ENCODE data around the gene MIAT. TPM values are rescaled to one million over a fixed set of nuclear protein-coding genes. Genes with fewer than 3 reads are reported as not detected.

Gene MIAT
- total RNA-seq, 1 experiment from 2014 or later = 0.49 TPM

DNA sequence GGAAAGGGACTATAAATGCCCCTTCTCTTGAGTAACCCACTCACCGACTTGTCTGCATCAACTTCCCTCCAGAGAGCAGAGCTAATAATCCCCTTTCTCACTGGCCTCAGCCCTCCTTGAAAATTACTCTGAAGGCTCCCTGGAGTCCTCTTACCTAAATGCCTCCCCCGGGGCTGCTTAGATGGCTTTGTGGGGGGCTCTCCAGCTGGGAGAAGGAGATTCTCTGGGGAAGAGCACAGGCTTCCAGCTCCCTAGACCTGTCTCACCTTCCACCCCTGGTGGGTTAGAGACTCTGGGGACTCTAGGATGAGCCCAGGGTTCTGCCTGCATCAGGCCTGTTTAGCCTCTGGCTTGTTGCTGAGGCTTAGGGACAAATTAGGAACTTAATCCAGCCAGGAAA is 39.8 kb downstream of the MIAT start:
- Mint-ChIP-seq H3K9me3 (ENCODE audit: unreplicated experiment) (peaks cover 22% of the 10 kb centered on the region), H3K27me3 (ENCODE audit: insufficient read depth, unreplicated experiment) (no peaks in the 10 kb centered on the region), H3K36me3 (ENCODE audit: insufficient read depth, unreplicated experiment) (peaks cover 21% of the 10 kb centered on the region), H3K27ac (ENCODE audit: low read depth, unreplicated experiment) (no peak overlapping the region), H3K4me1 (ENCODE audit: insufficient read depth, unreplicated experiment) (no peaks in the 10 kb centered on the region), H3K4me3 (ENCODE audit: unreplicated experiment) (no peak overlapping the region)
- TF ChIP-seq, protein P1, sequence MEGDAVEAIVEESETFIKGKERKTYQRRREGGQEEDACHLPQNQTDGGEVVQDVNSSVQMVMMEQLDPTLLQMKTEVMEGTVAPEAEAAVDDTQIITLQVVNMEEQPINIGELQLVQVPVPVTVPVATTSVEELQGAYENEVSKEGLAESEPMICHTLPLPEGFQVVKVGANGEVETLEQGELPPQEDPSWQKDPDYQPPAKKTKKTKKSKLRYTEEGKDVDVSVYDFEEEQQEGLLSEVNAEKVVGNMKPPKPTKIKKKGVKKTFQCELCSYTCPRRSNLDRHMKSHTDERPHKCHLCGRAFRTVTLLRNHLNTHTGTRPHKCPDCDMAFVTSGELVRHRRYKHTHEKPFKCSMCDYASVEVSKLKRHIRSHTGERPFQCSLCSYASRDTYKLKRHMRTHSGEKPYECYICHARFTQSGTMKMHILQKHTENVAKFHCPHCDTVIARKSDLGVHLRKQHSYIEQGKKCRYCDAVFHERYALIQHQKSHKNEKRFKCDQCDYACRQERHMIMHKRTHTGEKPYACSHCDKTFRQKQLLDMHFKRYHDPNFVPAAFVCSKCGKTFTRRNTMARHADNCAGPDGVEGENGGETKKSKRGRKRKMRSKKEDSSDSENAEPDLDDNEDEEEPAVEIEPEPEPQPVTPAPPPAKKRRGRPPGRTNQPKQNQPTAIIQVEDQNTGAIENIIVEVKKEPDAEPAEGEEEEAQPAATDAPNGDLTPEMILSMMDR (IDR thresholded peaks at IDR 0.05; ENCODE audit: unreplicated experiment) = no peak
- ChIA-PET CTCF (interaction anchor here (1.1 to 2.4 kb wide), 2 partner anchors 19 to 24 kb away, joined by 3 to 7 read pairs; no protein-coding TSS in a partner anchor), POLR2A (no interaction called here)
- BruUV-seq (replicated peaks) = no TSS peak
- DNase-seq (ENCODE audit: unreplicated experiment) = no peak
- intact Hi-C loops (cut with micrococcal nuclease) = no loop called here

DNA sequence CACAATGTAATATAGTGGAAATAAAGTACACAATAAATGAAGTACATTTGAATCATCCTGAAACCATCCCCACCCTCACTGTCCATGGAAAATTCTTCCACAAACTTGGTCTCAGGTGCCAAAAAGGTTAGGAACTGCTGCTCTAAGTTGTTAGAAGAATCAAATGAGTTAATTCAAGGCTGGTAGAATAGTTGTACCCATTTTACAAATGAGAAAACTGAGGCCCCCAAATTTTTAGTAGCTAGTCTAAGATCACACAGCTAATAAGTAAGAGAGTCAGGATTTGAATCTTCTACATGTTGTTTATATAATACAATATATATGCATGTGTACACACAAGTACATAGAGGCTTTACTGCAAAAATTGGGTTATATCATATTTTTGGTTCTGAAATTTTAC is 43.1 kb downstream of the MIAT start:
- Mint-ChIP-seq H3K4me3 (ENCODE audit: unreplicated experiment) (no peak overlapping the region), H3K27ac (ENCODE audit: low read depth, unreplicated experiment) (no peak overlapping the region), H3K4me1 (ENCODE audit: insufficient read depth, unreplicated experiment) (no peaks in the 10 kb centered on the region), H3K36me3 (ENCODE audit: insufficient read depth, unreplicated experiment) (peaks cover 16% of the 10 kb centered on the region), H3K27me3 (ENCODE audit: insufficient read depth, unreplicated experiment) (no peaks in the 10 kb centered on the region), H3K9me3 (ENCODE audit: unreplicated experiment) (peaks cover 15% of the 10 kb centered on the region)
- CTCF ChIA-PET = interaction anchor here (0.6 to 0.9 kb wide), 2 partner anchors 24 to 859 kb away, joined by 3 read pairs; no protein-coding TSS in a partner anchor
- DNase-seq (ENCODE audit: unreplicated experiment) = no peak
- TF ChIP-seq, protein P1 (IDR thresholded peaks at IDR 0.05; ENCODE audit: unreplicated experiment) = no peak
- POLR2A ChIA-PET = interaction anchor here (0.7 to 1.2 kb wide), 3 partner anchors 14 to 606 kb away, joined by 3 read pairs; no protein-coding TSS in a partner anchor
- intact Hi-C loops (cut with micrococcal nuclease) = no loop called here
- no TSS peak for BruUV-seq (replicated peaks)

DNA sequence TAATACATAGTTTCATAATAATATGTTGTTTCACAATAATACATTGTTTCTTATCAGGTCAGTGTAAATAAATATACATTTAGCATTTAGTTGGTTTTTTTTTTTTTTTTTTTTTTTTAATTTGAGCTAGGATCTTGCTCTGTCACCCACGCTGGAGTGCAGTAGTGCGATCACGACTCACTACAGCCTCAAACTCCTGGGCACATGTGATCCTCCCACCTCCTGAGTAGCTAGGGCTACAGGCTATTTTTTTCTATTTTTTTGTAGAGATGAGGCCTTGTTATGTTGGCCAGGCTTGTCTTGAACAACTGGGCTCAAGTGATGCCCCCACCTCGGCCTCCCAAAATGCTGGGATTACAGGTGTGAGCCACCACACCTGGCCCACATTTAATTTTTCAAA is 43.5 kb downstream of the MIAT start:
- H3K4me3 Mint-ChIP-seq (ENCODE audit: unreplicated experiment) = no peak overlapping the region
- CTCF ChIA-PET = interaction anchor here (0.6 to 0.9 kb wide), 3 partner anchors 24 to 858 kb away, joined by 3 to 5 read pairs (median 3); no protein-coding TSS in a partner anchor

DNA sequence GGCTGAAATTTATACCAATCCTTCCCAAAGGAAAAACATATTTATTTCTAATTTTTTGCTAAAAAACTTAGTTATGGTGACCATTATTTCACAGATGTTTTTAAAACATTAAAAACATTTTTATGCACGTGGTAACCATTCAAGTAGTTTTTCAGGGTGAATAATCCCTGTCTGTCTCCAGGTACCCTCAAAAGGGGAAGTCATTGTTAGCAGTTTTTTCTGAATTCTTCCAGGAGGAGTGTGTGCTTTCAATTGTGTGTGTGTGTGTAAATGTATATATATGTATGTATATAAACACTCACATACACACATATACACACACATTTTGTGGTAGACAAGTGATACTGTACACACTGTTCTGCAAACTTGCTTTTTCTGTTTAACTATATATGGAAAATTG is 43.9 kb downstream of the MIAT start:
- intact Hi-C loops (cut with micrococcal nuclease) = no loop called here
- peaks cover 16% of the 10 kb centered on the region for H3K36me3 Mint-ChIP-seq (ENCODE audit: insufficient read depth, unreplicated experiment)
- no peaks in the 10 kb centered on the region for H3K4me1 Mint-ChIP-seq (ENCODE audit: insufficient read depth, unreplicated experiment)
- no peak for DNase-seq (ENCODE audit: unreplicated experiment)
- no peaks in the 10 kb centered on the region for H3K27me3 Mint-ChIP-seq (ENCODE audit: insufficient read depth, unreplicated experiment)
- ChIA-PET CTCF (interaction anchor here (0.6 kb wide), 1 partner anchor 291 kb away, joined by 5 read pairs; no protein-coding TSS in a partner anchor), POLR2A (interaction anchor here (0.6 kb wide), 1 partner anchor 10 kb away, joined by 3 read pairs; no protein-coding TSS in a partner anchor)
- no peak overlapping the region for H3K4me3 Mint-ChIP-seq (ENCODE audit: unreplicated experiment)
- peaks cover 15% of the 10 kb centered on the region for H3K9me3 Mint-ChIP-seq (ENCODE audit: unreplicated experiment)
- TF ChIP-seq, protein P1 (IDR thresholded peaks at IDR 0.05; ENCODE audit: unreplicated experiment) = no peak
- no TSS peak for BruUV-seq (replicated peaks)
- H3K27ac Mint-ChIP-seq (ENCODE audit: low read depth, unreplicated experiment) = no peak overlapping the region

More for the DNA sequence above, 43.5 kb downstream of the MIAT start:
- Mint-ChIP-seq H3K4me1 (ENCODE audit: insufficient read depth, unreplicated experiment) (no peaks in the 10 kb centered on the region), H3K36me3 (ENCODE audit: insufficient read depth, unreplicated experiment) (peaks cover 16% of the 10 kb centered on the region), H3K27ac (ENCODE audit: low read depth, unreplicated experiment) (no peak overlapping the region), H3K9me3 (ENCODE audit: unreplicated experiment) (peaks cover 15% of the 10 kb centered on the region), H3K27me3 (ENCODE audit: insufficient read depth, unreplicated experiment) (no peaks in the 10 kb centered on the region)
- TF ChIP-seq, protein P1 (IDR thresholded peaks at IDR 0.05; ENCODE audit: unreplicated experiment) = no peak
- no TSS peak for BruUV-seq (replicated peaks)
- POLR2A ChIA-PET = interaction anchor here (0.7 to 1.2 kb wide), 3 partner anchors 14 to 606 kb away, joined by 3 read pairs; no protein-coding TSS in a partner anchor
- intact Hi-C loops (cut with micrococcal nuclease) = no loop called here
- no peak for DNase-seq (ENCODE audit: unreplicated experiment)

Measured in MCF 10A (cell line).